HG03571 (cell line): ENCODE measurements around the gene TMEM233.
A peak's percentile ranks its signal among the peaks of the same experiment; 100 is the strongest.

Experiments used
- ATAC-seq: cut with Tn5 transposase; IDR thresholded peaks from one replicate; pipeline ENCODE4 v1.9.1; 2021; ENCODE audit not compliant: unreplicated experiment

The TMEM233 gene

DNA sequence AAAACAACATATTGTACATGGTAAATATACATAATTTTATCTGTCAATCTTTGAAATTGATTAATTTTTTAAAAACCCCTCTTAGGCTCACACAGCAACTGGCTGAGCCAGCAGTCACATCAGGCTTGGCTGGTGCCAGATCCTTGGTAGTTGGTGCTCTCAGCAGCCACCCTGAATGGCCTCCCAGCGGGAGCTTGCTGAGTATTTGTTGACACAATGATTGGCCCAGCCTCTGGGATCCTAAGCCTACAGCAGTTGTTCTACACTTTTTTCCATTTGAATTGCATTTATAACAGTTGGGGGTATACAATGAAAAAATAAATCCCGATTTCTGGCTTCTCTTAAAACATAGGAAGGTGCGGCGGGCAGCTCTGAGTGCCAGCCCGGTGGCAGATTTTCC lies 85.5 kb downstream of the TMEM233 start:
- no peak for ATAC-seq

DNA sequence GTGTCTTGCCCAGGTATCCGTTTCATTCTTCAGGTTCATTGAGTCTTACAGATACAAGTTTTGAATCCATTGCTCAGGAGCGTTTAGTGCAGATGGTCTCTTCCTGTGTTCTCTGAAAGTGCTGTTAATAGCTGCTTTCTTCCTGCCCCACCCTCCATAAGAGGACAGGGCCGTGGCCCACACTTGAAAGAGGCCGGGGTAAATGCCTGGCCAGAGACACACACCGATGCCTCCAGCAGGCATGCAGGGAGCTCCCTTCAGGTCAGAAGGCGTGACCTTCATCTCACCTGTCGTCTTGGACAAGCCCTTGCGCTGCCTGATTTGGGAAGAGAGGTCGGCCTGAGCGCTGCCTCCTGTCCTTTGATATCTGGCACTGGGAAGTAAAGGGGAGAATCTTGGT lies 85.9 kb downstream of the TMEM233 start:
- ATAC-seq = no peak

DNA sequence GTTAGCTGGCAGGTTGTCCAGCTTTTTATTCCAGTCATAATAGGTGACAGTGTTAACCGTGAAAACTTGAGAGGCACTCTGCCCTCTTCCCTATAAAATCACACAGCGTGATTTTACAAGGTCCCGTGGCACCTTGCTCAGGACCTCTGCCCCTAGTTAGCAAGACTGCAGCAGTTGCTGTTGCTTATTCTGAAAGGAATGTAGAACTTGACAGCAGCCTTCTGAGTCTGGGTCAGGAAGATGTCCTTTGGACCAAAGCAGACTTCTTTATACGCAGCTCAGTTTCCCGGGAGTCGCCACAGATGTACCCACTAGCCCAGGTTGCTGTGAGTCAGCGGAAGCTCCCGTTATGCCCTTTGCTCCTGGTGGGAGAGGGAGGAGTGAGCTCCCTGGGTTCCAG lies 87.5 kb downstream of the TMEM233 start:
- no peak for ATAC-seq

GRCh38 chr12:119681728-119682638 lies 88.4 kb downstream of the TMEM233 start:
- ATAC-seq = peak; percentile 43

- ATAC-seq = peak; percentile 43
Measured at GRCh38 chr12:119682639-119683252, 89.2 kb downstream of the TMEM233 start.

GRCh38 chr12:119683413-119683812 lies 89.8 kb downstream of the TMEM233 start:
- no peak for ATAC-seq

DNA sequence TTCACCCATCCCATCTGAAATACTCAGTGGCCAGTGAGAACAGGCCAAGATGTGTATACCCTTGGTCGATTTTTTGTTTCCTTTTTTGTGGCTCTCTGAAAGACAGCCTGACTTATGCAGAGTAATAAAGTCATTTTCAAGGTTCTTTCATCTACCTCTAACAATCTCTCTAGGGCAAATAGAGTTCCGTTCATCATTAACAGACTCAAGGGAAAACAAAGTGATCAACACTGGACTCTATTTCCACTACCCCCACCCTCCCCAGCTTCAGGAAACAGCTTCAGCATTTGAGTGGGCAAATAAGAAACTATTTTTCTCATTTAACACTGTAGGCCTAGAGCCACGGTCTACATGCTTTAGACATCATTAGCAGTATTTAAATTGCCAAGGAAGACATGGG lies 90.2 kb downstream of the TMEM233 start:
- no peak for ATAC-seq

DNA sequence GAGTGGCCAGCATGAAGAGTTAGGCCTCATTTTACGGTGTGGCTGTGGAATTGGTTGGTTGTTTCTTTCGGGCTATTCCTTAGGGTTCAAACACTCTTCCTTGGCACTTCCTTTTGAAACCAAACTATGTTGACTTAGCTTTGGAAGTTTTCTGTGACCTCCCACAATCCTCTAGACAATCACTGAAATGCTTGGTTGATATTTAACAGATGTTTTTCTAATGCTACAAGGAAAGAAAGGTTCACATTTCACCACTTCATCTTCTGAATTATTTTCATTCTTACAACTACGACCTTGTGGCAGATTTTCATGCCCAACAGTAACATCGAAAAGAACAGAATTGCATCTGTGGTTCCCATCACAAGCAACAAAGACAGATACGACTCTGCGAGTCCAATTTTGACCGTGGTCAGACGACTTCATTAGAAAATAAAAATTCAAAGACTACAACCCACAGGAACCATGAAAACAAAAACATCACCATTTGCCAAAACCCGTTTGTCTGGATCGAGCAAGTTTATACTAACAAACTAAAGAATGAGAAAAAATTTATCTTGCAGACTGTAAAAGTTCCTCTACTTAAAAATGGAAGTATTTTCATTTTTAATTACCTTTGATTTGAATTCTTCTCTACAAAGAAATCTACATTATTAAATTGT lies 91.3 kb downstream of the TMEM233 start:
- ATAC-seq = no peak

GRCh38 chr12:119685375-119685774 lies 91.8 kb downstream of the TMEM233 start:
- ATAC-seq = no peak

DNA sequence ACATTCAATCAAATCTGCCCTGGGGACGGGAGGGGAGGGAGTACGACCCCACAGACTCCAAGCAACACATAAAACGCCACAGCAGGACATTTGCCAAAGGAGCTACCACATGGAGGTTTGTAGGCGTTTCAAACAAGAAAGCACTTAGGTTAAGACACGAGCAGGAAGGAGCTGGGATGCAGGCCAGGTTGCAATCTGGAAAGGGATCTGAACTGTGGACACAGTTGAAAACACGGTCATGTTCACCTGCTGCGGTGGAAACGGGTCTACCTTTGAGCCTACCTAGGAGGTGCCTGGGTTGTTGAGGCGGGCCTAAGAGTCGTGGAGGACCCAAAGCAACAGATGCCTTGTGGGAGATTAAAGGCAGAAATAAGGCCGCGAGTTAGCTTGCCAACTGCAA lies 92.8 kb downstream of the TMEM233 start:
- ATAC-seq = no peak

- no peak for ATAC-seq
Measured at GRCh38 chr12:119686776-119687175, 93.2 kb downstream of the TMEM233 start.

DNA sequence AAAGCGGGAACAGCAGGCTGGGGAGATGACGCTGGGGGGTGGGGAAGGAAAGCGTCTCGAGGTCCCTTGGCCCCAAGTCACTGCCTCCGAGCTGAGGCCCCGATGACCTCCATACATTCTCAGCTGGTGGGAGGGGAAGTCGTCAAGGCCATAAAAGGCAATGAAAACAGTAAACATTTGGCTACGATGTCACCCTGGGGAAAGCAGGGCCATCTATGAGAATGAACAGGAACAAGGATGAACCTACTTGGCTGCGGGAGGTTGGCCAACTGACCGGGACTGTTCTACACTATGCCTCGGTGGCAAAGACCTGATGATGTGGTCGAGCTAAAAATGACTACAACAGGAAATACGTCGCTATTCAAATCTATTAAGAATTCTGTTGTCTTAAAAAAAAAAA lies 93.8 kb downstream of the TMEM233 start:
- ATAC-seq = no peak

- ATAC-seq = no peak
Measured at GRCh38 chr12:119687879-119688278, 94.3 kb downstream of the TMEM233 start.

DNA sequence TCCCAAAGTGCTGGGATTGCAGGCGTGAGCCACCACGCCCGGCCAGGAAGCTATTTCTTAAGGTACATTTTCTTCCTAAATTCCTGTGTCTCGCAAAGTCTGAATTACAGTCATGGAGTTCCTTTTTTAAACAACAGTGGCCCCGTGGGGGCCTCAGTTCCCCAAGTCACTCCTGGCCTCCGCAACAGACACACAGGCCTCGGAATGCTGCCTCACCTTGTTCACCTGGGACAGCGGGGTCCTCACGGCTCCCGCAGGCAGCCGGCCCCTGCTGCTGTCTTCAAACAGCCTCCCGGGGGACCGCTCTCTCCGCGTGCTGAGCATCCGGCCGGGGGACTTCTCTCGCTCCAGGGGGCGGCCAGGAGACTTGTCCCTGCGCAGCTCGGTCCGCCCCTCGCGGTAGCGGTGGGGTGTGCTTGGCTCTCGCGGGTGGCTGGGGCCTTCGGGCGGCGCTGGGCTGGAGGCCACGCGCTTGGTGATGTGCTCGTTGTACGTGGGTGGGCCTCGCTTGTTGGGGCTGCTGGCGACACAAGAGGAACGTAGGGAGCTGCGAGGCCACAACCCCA lies 96.4 kb downstream of the TMEM233 start:
- ATAC-seq = no peak

DNA sequence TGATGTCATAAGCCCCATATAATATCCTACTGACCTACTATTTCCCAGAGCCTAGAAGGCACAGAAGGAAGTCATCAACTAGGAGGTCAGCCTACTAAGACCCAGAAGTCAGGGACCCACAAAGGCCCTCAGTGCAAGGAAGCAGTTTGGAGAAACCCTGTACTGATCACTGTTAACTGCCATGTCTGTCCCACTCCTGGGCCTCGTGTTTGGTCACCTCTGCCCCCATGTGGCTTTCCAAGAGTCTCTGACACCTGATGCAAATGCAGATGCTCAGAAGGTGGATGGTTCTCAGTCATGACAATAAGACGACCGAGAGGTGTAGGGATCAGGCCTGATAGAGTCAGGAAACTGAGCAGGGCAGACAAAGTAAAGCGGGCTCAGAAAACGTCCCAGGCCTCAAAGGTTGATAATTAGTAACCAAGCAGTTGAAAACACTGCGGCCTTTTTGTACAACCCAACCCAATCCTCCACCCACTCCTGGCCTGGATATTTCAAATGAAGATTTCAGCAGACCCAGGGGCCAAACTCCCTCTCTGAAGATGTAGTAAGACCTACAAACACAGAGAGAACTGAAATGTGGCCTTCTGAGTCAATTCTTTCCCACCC lies 97.7 kb downstream of the TMEM233 start:
- no peak for ATAC-seq

DNA sequence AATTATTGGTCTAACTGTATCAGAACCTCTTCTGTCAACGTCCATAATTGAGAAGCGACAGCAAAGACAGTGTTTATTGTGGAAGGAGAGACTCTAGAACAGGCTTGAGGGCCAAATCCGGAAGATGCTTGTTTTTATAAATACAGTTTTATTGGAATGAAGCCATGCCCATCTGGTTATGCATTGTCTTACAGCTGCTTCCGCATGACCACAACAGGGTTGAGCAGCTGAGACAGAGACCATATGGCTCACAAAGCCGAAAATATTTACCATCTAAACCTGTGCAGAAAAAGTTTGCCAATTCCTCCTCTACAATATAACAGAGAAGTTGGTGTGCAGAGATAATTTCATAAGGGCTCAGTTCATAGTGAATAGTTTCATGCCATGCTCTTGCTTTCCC lies 98.8 kb downstream of the TMEM233 start:
- ATAC-seq = no peak
